Stimulated activated CD4-positive, alpha-beta T cell treated with anti-CD3 and anti-CD28 coated beads, Interleukin-4, amount 100 ng/mL, for 4 hours (primary cell): ENCODE data around the gene FIZ1.

Experiments
- DNase-seq, 2 experiments: peaks; one replicate each; pipeline ENCODE4 v3.0.0-alpha.2; 2020

Gene FIZ1

GRCh38 chr19:55567708-55568328, 31.5 kb downstream of the FIZ1 start:
- DNase-seq = no peak

- DNase-seq = no peak
These were observed 32.5 kb downstream of the FIZ1 start for GRCh38 chr19:55566823-55567222.

- no peak for DNase-seq
These were observed 36.0 kb downstream of the FIZ1 start for GRCh38 chr19:55563261-55563690.

- no peak for DNase-seq
These were observed 39.6 kb downstream of the FIZ1 start for GRCh38 chr19:55559684-55560083.

- DNase-seq = no peak
These were observed 44.6 kb downstream of the FIZ1 start for GRCh38 chr19:55554741-55555152.

- DNase-seq = no peak
These were observed 45.0 kb downstream of the FIZ1 start for GRCh38 chr19:55554302-55554701.

GRCh38 chr19:55553217-55554182, 45.8 kb downstream of the FIZ1 start:
- no peak for DNase-seq

GRCh38 chr19:55552620-55553019, 46.7 kb downstream of the FIZ1 start:
- DNase-seq = no peak

- DNase-seq = no peak
These were observed 47.1 kb downstream of the FIZ1 start for GRCh38 chr19:55552206-55552605.

GRCh38 chr19:55550321-55550650, 49.0 kb downstream of the FIZ1 start:
- DNase-seq = no peak

GRCh38 chr19:55549500-55550320, 49.6 kb downstream of the FIZ1 start:
- DNase-seq = no peak

- no peak for DNase-seq
These were observed 52.3 kb downstream of the FIZ1 start for GRCh38 chr19:55546822-55547614.

- DNase-seq = no peak
These were observed 53.3 kb downstream of the FIZ1 start for GRCh38 chr19:55546011-55546410.

GRCh38 chr19:55545443-55545842, 53.9 kb downstream of the FIZ1 start, which contains the start of gene SBK3:
Gene SBK3, minus strand, starts transcription at chr19:55545543. Its CDS starts 0 bp downstream, at chr19:55545543.
- no peak for DNase-seq

- DNase-seq = no peak
These were observed 54.4 kb downstream of the FIZ1 start for GRCh38 chr19:55544776-55545439.

- DNase-seq = no peak
These were observed 55.3 kb downstream of the FIZ1 start for GRCh38 chr19:55544014-55544413.

GRCh38 chr19:55543567-55543966, 55.8 kb downstream of the FIZ1 start:
- DNase-seq = no peak

- DNase-seq = no peak
These were observed 56.9 kb downstream of the FIZ1 start for GRCh38 chr19:55542292-55542855.
